Measurements from ENCODE around the gene ATP13A1. TPM values are rescaled to one million over a fixed set of nuclear protein-coding genes. Genes with fewer than 3 reads are reported as not detected.

ATP13A1 gene
- polyA plus RNA-seq, 3 donors, result 32.7 to 40.0 (median 34.0) TPM

- DNase-seq (ENCODE audit: low read depth in 3 of 3, low spot score in 2 of 3), result no peak
Measured at GRCh38 chr19:19645233-19645870, 18.1 kb downstream of the ATP13A1 start.

- DNase-seq (ENCODE audit: low read depth in 3 of 3, low spot score in 2 of 3), result no peak
Measured at GRCh38 chr19:19644054-19644388, 19.5 kb downstream of the ATP13A1 start.

GRCh38 chr19:19643158-19644053 is 20.1 kb downstream of the ATP13A1 start, which contains the start of gene GMIP:
GMIP (minus strand) TSS chr19:19643657; CDS start chr19:19643529, 128 bp downstream.
- no peak for DNase-seq (ENCODE audit: low read depth in 3 of 3, low spot score in 2 of 3)

- DNase-seq (ENCODE audit: low read depth in 3 of 3, low spot score in 2 of 3), result no peak
Measured at GRCh38 chr19:19642506-19643157, 20.8 kb downstream of the ATP13A1 start.

GRCh38 chr19:19637523-19638251 is 25.8 kb downstream of the ATP13A1 start:
- DNase-seq (ENCODE audit: low read depth in 3 of 3, low spot score in 2 of 3), result no peak

GRCh38 chr19:19637186-19637522 is 26.3 kb downstream of the ATP13A1 start:
- no peak for DNase-seq (ENCODE audit: low read depth in 3 of 3, low spot score in 2 of 3)

GRCh38 chr19:19636573-19637185 is 26.8 kb downstream of the ATP13A1 start:
- no peak for DNase-seq (ENCODE audit: low read depth in 3 of 3, low spot score in 2 of 3)

GRCh38 chr19:19635313-19635702 is 28.2 kb downstream of the ATP13A1 start:
- DNase-seq (ENCODE audit: low read depth in 3 of 3, low spot score in 2 of 3), result no peak

- DNase-seq (ENCODE audit: low read depth in 3 of 3, low spot score in 2 of 3), result no peak
Measured at GRCh38 chr19:19634516-19635312, 28.8 kb downstream of the ATP13A1 start.

- DNase-seq (ENCODE audit: low read depth in 3 of 3, low spot score in 2 of 3), result no peak
Measured at GRCh38 chr19:19633711-19634515, 29.6 kb downstream of the ATP13A1 start.

- no peak for DNase-seq (ENCODE audit: low read depth in 3 of 3, low spot score in 2 of 3)
Measured at GRCh38 chr19:19632661-19633060, 30.8 kb downstream of the ATP13A1 start.

- DNase-seq (ENCODE audit: low read depth in 3 of 3, low spot score in 2 of 3), result no peak
Measured at GRCh38 chr19:19631346-19631745, 32.1 kb downstream of the ATP13A1 start.

GRCh38 chr19:19630426-19630825 is 33.0 kb downstream of the ATP13A1 start:
- DNase-seq (ENCODE audit: low read depth in 3 of 3, low spot score in 2 of 3), result no peak

GRCh38 chr19:19630062-19630414 is 33.4 kb downstream of the ATP13A1 start:
- no peak for DNase-seq (ENCODE audit: low read depth in 3 of 3, low spot score in 2 of 3)

- no peak for DNase-seq (ENCODE audit: low read depth in 3 of 3, low spot score in 2 of 3)
Measured at GRCh38 chr19:19628501-19629134, 34.9 kb downstream of the ATP13A1 start.

GRCh38 chr19:19627621-19628500 is 35.6 kb downstream of the ATP13A1 start, which contains the start of gene LPAR2:
LPAR2 (minus strand) TSS chr19:19628220; CDS start chr19:19627275, 945 bp downstream.
- DNase-seq (ENCODE audit: low read depth in 3 of 3, low spot score in 2 of 3), result no peak

All from right renal cortex interstitium (tissue), 3 donors.